PFSK-1 (cell line): ENCODE data around the gene UVSSA.
A peak's percentile ranks its signal among the peaks of the same experiment; 100 is the strongest.

ENCODE experiments used
- FOXP2 ChIP-seq: optimal IDR thresholded peaks from 2 replicates; pipeline ENCODE3; 2011; ENCODE audit warnings: borderline replicate concordance, control low read depth, inconsistent platforms; ENCODE audit not compliant: insufficient read depth; ENCODE audit errors: extremely low read length, extremely low read depth
- POLR2AphosphoS5 ChIP-seq: IDR thresholded peaks from 2 replicates; pipeline ENCODE4 v1.6.1; 2012; ENCODE audit warnings: low read depth, mild to moderate bottlenecking, control low read depth, low read length, moderate library complexity
- REST ChIP-seq, 2 experiments: IDR thresholded peaks; 2 replicates each; pipeline versions ENCODE4 v1.6.1 to v1.8.0; 2011 to 2012; ENCODE audit warnings: low read depth in 2 of 2, low read length in 2 of 2, control low read depth in 1 of 2, inconsistent platforms in 1 of 2, mild to moderate bottlenecking in 1 of 2, moderate library complexity in 1 of 2; ENCODE audit not compliant: insufficient read depth in 1 of 2
- SIN3A ChIP-seq: IDR thresholded peaks from 2 replicates; pipeline ENCODE4 v1.6.1; 2012; ENCODE audit warnings: mild to moderate bottlenecking, low read length, moderate library complexity, borderline replicate concordance; ENCODE audit not compliant: insufficient read depth
- TAF1 ChIP-seq: IDR thresholded peaks from 2 replicates; pipeline ENCODE4 v1.6.1; 2012; ENCODE audit warnings: low read length, control low read depth, borderline replicate concordance; ENCODE audit not compliant: insufficient read depth

Gene UVSSA

GRCh38 chr4:1344696-1345095 is 2.3 kb upstream of the UVSSA start:
- TF ChIP-seq FOXP2 (no peak), POLR2AphosphoS5 (no peak)

GRCh38 chr4:1345903-1346780 is 866 bp upstream of the UVSSA start:
- TF ChIP-seq TAF1 (no peak), POLR2AphosphoS5 (no peak; the same call in 1 of the 2 replicates), FOXP2 (no peak), REST (IDR thresholded peaks at IDR 0.05; ENCODE audit: insufficient read depth in 1 of 2, low read depth in 2 of 2, low read length in 2 of 2) (0 out of 4 replicates have a peak, but pooled peaks of 1 of the 2 experiments have one; percentile 12), SIN3A (no peak)

GRCh38 chr4:1347410-1347864 is 429 bp downstream of the UVSSA start:
- TF ChIP-seq REST (IDR thresholded peaks at IDR 0.05; ENCODE audit: insufficient read depth in 1 of 2, low read depth in 2 of 2, low read length in 2 of 2) (no peak; a peak in 1 of 4 replicates), FOXP2 (no peak), SIN3A (no peak), POLR2AphosphoS5 (peak; percentile 78), TAF1 (no peak)

GRCh38 chr4:1348014-1348513 is 1.1 kb downstream of the UVSSA start:
- TF ChIP-seq POLR2AphosphoS5 (no peak), FOXP2 (no peak), TAF1 (no peak), SIN3A (no peak), REST (IDR thresholded peaks at IDR 0.05; ENCODE audit: insufficient read depth in 1 of 2, low read depth in 2 of 2, low read length in 2 of 2) (no peak)

- TF ChIP-seq SIN3A (no peak), POLR2AphosphoS5 (no peak), REST (IDR thresholded peaks at IDR 0.05; ENCODE audit: insufficient read depth in 1 of 2, low read depth in 2 of 2, low read length in 2 of 2) (no peak), TAF1 (no peak), FOXP2 (no peak)
Measured at GRCh38 chr4:1348746-1349145, 1.7 kb downstream of the UVSSA start.
